GM11168 (cell line): ENCODE measurements around the gene ADIRF.
"Not testable (repeated sequence)": the region's sequence is repeated elsewhere in the genome, so short reads cannot be mapped to it uniquely, and the experiment has no call there.

Experiments used
- in situ Hi-C: fragments of 300-500 bp; cut with MboI; formaldehyde crosslinking; loops from one replicate; pipeline ENCODE4 v1.12.0; 2022; ENCODE audit warnings: low sequenced_read_pairs; ENCODE audit not compliant: unreplicated experiment

The ADIRF gene

DNA sequence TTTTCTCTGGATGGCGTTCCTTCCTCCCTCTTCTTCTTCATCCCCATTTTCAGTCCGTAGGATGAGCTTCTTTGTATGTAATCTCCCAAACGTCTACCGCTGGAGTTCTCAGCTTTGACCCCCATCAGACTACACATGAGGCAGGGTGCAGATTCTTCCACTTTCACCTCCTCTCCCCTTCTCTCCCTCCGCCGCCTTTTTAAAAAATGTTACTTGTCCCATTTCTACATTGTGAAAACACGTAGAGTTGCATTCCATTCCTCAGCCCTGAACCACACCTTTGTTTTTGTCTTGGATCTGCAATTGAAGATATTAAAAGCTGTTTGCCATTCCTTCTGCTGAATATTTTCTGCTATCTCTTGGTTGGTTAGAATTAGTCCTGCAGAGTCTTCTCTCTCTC lies 6.2 kb downstream of the ADIRF start:
- in situ Hi-C loops, result no loop called here

GRCh38 chr10:86976362-86977056 lies 8.2 kb downstream of the ADIRF start:
- in situ Hi-C loops, result no loop called here

DNA sequence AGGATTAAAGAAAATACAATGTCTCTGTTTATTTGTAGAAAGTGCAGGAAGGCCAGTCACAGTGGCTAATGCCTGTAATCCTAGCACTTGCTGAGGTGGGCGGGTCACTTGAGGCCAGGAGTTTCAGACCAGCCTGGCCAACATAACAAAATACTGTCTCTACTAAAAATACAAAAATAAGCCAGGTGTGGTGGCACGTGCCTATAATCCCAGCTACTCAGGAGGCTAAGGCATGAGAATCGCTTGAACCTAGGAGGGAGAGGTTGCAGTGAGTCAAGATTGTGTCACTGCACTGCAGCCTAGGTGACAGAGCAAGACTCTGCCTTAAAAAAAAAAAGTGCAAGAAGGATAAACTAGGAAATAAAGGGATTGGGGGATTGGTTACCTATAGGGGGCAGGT lies 10.2 kb downstream of the ADIRF start:
- in situ Hi-C loops, result not testable (repeated sequence)

DNA sequence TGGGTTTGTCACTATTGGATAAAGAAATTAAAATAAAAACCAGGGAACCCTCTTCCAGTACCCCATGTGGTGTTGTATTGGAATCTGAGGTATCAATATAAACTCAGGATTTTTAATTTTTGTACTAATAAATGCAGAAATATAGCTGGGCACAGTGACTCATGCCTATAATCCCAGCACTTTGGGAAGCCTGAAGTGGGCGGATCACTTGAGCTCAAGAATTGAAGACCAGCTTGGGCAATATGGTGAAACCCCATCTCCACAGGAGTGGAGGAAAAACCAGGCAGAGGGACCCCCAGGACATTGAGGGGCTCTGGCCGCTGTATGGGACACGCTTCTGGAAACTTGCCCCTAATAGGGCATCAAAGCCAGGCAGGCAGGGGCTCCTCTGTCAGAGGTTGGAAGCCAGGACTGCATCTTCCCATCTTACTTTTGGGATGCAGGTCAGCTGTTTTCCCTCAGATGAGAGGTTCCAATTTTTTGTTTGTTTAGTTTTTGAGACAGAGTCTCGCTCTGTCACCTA lies 11.1 kb downstream of the ADIRF start:
- in situ Hi-C loops, result no loop called here

DNA sequence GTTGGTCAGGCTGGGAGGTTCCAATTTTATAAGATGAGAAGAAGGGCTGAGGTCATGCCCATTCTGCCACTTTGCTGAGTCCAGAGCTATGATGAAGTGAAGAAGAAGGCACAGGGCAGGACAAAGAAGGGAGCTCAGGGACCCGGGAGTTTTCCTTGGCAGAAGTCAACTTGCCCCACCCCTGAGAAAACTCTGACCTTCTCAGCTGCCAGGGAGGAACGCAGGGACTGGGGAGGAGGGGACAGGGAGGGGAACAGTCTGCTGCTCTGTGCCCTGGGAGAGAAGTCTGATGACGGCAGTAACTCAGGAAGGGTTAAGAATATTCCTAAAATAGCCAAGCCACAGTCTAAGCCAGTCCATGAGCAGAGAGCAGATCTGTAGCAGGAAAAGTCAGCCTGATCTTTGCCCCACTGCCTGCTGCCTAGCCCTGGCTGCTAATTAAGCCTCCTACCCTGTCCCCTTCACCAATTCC lies 11.7 kb downstream of the ADIRF start:
- in situ Hi-C loops, result no loop called here

DNA sequence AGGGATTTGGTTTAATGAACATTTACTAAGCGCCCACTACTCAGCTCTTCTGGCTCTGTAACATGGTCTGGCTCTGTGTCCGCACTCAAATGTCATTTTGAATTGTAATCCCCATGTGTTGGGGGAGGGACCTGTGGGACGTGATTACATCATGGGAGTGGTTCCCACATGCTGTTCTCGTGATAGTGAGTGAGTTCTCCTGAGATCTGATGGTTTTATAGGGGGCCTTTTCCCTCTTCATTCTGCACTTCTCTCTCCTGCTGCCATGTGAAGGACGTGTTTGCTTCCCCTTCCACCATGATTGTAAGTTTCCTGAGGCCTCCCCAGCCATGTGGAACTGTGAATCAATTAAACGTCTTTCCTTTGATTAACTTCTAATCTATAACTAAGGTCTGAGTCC lies 12.7 kb downstream of the ADIRF start:
- in situ Hi-C loops, result not testable (repeated sequence)

GRCh38 chr10:86981716-86982115 lies 13.4 kb downstream of the ADIRF start:
- in situ Hi-C loops, result no loop called here

GRCh38 chr10:86984498-86984897 lies 16.2 kb downstream of the ADIRF start:
- in situ Hi-C loops, result not testable (repeated sequence)

DNA sequence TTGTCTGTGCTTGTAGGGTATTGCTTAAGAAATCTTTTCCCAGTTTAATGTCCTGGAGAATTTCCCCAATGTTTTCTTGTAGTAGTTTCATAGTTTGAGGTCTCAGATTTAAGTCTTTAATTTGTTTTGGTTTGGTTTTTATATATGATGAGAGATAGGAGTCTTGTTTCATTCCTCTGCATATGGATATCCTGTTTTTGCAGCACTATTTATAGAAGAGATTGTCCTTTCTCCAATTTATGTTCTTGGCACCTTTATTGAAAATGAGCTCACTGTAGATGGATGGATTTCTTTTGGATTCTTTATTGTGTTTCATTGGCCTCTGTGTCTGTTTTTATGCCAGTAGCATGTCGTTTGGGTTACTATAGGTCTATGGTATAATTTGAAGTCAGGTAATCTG lies 20.2 kb downstream of the ADIRF start:
- in situ Hi-C loops, result no loop called here

DNA sequence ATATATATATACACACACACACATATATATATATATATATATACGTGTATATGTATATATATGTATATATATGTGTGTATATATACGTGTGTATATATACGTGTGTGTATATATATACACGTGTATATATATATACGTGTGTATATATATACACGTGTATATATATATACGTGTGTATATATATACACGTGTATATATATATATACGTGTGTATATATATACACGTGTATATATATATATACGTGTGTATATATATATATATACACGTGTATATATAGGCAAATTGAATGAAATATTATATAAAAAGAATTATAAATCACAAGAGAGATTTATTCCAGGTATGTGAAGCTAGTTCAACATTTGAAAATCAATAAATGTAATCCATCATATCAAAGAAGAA lies 23.1 kb downstream of the ADIRF start:
- in situ Hi-C loops, result not testable (repeated sequence)

- in situ Hi-C loops, result no loop called here
Measured at GRCh38 chr10:86992456-86992855, 24.2 kb downstream of the ADIRF start.

- in situ Hi-C loops, result no loop called here
Measured at GRCh38 chr10:86992929-86993328, 24.6 kb downstream of the ADIRF start.

DNA sequence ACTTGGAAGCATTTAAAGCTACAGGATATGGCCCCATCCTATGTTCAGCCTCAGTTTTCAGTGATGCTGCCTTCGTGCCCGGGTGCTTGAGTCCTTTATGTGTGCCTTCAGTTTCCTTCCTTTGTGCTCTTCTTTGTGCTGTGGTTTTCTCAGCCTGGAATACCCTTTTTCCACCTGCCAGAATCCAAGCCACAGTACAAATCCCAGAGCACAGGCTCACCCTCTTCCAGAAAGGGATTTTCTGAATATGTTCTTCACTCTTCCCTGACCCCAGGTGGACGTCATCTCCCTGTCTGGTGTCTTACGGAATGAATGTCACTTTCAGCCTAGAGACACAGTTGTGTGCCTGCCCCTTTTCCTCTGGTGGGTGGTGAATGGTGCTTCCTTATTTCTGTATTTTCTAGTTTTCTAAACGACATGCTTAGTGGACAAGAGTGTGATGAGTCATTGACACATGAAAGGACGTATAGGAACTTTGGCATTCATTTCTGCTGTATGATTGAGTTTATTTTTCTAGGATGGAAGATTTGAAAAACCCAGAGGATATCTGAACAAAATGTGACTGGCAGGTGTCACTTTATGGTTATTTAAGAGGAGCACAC lies 31.6 kb downstream of the ADIRF start:
- in situ Hi-C loops, result not testable (repeated sequence)

DNA sequence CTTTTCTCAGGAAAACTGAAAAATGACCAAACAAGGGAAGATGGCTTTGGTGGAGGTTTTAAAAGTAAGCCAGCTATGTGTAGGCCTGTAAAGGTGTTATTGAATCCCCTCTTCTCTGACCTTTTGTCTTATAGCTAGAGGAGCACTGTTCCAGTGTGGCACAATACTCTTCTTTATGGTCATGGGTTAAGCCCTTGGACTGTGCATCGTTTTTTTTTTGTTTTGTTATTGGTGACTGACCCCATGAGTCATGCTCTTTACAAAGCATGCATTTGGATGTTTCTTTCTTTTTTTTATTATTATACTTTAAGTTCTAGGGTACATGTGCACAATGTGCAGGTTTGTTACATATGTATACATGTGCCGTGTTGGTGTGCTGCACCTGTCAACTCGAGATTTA lies 32.2 kb downstream of the ADIRF start:
- in situ Hi-C loops, result no loop called here

GRCh38 chr10:87007124-87007523 lies 38.8 kb downstream of the ADIRF start:
- in situ Hi-C loops, result not testable (repeated sequence)

- in situ Hi-C loops, result not testable (repeated sequence)
Measured at GRCh38 chr10:87007674-87008073, 39.4 kb downstream of the ADIRF start.

DNA sequence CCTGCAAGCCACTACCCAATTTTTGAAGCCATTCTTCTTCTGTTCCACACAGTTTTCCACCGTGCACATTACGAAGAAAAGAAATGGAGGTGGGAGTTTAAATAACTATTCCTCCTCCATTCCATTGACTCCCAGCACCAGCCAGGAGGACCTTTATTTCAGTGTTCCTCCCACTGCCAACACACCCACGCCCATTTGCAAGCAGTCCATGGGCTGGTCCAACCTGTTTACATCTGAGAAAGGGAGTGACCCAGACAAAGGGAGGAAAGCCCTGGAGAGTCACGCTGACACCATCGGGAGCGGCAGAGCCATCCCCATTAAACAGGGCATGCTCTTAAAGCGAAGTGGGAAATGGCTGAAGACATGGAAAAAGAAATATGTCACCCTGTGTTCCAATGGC lies 40.0 kb downstream of the ADIRF start:
- in situ Hi-C loops, result not testable (repeated sequence)

GRCh38 chr10:87009134-87009696 lies 40.9 kb downstream of the ADIRF start:
- in situ Hi-C loops, result not testable (repeated sequence)

DNA sequence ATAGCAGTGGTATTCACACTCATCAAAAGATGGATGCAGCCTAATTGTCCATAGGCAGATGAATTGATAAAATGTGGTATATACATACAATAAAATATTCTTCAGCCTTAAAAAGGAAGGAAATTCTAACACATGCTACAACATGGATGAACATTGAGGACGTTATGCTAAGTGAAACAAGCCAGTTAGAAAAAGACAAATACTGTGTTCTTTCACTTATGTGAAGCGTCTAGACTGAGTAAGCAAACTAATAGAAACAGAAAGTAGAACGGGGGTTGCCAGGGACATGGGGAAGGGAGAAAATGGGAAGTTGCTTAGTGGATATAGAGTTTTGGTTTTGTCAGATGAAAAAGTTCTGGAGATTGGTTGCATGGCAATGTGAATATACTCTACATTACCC lies 45.2 kb downstream of the ADIRF start:
- in situ Hi-C loops, result not testable (repeated sequence)

DNA sequence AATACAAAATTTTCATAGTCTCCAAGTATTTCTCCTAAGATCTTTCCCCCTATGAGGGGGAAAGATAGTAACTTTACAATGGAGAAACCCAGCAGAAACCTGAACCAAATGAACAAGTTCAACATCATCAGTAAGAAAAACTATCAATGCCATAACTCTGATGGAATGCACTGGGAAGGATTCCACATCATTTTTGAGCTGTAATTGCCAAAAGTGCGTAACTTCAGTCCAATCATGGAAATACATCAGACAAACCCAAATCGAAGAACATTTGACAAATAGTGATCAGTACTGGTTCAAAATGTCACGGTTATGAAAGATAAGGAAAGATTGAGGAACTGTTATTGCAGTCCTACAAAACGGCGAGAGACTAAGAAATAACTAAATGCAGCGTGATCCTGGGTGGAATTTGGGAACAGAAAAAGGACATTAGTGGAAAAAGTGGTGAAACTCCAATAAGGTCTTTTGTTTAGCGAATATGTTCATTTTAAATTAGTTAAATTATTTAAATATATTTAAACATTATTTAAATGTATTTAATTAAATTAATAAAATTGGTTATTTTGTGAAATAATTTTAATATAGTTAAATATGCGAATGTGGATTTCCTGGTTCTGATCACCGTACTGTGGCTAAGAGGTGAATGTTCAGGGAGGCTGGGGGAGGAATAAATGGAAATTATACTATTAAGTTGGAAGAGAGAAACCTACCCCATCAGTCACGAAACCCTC lies 46.9 kb downstream of the ADIRF start:
- in situ Hi-C loops, result not testable (repeated sequence)

DNA sequence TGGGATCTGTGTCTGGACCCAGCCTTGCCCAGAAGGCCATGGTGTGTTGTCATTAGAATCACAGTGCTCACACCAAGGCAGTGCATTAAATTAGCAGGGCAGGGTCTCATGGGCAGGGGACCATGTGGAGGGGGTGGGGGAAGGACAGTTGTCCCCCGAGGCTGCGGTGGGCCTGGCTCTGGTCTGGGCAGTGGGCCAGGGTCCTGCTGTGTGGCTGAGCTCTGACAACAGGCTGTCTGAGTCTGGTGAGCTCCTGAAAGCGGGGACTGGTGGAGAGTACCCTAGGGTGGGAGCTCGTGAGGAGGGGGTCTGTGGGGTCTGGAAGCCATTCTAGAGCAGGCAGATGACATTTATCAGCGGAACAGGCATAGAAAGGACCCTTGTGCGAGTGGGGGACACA lies 49.8 kb downstream of the ADIRF start:
- in situ Hi-C loops, result not testable (repeated sequence)
